ENCODE results near the gene MATN4. TPM values are rescaled to one million over a fixed set of nuclear protein-coding genes. Genes with fewer than 3 reads are reported as not detected.
A peak's percentile ranks its signal among the peaks of the same experiment; 100 is the strongest.

The MATN4 gene
- total RNA-seq, 1 donor from 2014 or later: 0.29 TPM

DNA sequence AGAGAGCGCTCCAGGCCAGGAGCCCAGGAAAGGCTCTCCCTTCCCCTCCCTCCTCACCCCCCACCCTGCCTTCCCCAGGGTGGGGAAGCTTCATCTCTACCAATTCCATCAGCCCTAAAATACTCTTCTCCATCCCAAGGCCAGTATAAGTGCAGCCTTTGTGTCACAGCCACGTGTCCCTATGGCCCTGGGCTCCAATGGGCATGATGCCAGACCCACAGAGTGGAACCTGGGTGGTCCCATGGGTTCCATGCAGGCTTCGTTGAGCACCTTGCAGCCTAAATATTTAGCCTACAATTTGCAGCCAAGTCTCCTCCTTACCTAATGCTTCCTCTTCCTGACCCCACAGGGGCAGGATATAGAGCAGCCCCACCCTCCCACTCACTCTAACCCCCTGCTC, 976 bp upstream of the MATN4 start:
- peaks cover 35% of the 10 kb centered on the region for H3K27me3 ChIP-seq

DNA sequence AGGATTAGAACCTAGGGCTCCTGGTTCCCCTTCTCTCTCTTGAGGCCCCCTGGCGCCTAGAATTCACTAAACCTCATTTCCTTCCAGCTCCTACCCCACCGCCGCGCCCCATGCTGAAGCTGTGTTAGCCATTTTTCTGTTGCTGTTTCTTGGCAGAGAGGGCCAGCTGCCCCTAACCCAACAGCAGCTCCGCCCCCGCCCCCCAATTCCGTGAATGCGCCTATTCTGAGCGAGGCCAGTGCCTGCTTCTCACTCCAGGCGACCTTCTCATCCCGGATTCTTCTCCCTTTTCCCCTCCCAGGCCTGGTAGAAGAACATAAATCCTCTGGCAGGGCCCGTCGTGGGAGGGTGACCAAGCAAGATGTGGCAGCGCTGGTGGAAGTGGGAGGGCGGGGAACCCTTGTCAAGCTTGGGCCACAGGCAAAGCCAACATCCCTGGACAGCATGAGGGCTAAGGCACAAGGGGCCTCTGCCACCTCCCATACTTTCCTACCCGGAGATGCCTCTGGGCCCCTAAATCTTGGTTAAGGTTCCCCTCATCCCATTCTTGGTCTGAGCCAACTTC, 941 bp downstream of the MATN4 start:
- Histone ChIP-seq H3K9me3 (no peaks in the 10 kb centered on the region), H3K36me3 (no peaks in the 10 kb centered on the region), H3K4me1 (no peaks in the 10 kb centered on the region), H3K4me3 (no peak overlapping the region), H3K27me3 (peaks cover 30% of the 10 kb centered on the region), H3K27ac (no peak overlapping the region)
- intact Hi-C loops (cut with DNase I): no loop called here
- ATAC-seq (no peak), DNase-seq (no peak)
- TF ChIP-seq, protein P1, sequence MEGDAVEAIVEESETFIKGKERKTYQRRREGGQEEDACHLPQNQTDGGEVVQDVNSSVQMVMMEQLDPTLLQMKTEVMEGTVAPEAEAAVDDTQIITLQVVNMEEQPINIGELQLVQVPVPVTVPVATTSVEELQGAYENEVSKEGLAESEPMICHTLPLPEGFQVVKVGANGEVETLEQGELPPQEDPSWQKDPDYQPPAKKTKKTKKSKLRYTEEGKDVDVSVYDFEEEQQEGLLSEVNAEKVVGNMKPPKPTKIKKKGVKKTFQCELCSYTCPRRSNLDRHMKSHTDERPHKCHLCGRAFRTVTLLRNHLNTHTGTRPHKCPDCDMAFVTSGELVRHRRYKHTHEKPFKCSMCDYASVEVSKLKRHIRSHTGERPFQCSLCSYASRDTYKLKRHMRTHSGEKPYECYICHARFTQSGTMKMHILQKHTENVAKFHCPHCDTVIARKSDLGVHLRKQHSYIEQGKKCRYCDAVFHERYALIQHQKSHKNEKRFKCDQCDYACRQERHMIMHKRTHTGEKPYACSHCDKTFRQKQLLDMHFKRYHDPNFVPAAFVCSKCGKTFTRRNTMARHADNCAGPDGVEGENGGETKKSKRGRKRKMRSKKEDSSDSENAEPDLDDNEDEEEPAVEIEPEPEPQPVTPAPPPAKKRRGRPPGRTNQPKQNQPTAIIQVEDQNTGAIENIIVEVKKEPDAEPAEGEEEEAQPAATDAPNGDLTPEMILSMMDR (IDR thresholded peaks at IDR 0.05): no peak

More for the DNA sequence above, 976 bp upstream of the MATN4 start:
- no peaks in the 10 kb centered on the region for H3K36me3 ChIP-seq
- intact Hi-C loops (cut with DNase I): no loop called here
- DNase-seq (no peak), ATAC-seq (no peak)
- no peaks in the 10 kb centered on the region for H3K9me3 ChIP-seq
- TF ChIP-seq, protein P1 (IDR thresholded peaks at IDR 0.05): no peak
- H3K27ac ChIP-seq: no peak overlapping the region
- no peaks in the 10 kb centered on the region for H3K4me1 ChIP-seq
- no peak overlapping the region for H3K4me3 ChIP-seq

DNA sequence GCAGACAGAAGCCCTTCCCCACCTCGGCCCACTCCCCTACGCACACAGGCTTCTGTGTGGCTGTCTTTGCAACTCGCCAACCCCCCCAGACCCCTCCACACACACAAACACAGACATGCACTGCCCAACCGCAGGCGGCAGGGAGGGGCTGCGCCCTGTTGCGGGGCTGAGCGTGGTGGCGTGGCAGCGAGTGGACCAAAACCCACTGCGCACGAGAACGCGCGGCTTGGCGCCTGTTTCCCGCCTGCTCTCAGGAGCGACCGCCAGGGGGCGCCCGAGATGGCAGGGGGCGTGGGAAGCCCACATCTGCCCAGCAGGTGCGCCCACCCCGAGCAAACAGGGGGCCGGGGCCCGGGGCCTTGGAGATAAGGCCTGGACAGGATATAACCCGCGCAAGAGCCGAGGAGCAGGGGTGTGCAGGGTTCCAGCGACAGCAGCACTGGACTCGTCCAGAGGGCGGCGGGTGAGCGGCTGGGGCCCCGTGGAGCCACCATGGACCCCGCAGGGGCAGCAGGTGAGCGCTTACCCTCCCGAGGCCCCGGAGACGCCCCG, 1.6 kb downstream of the MATN4 start, which contains the start of gene RBPJL:
TSS of gene RBPJL (plus strand) at position 410 of the 552 bp plus-strand sequence. CDS start at position 493, 83 bp downstream.
- ATAC-seq (peak; percentile 55), DNase-seq (no peak)
- Histone ChIP-seq H3K9me3 (no peaks in the 10 kb centered on the region), H3K4me3 (no peak within 1 kb of the TSS), H3K4me1 (no peaks in the 10 kb centered on the region), H3K36me3 (no peaks in the 10 kb centered on the region), H3K27me3 (peaks cover 23% of the 10 kb centered on the region), H3K27ac (no peak within 1 kb of the TSS)
- intact Hi-C loops (cut with DNase I): no loop called here
- TF ChIP-seq, protein P1 (IDR thresholded peaks at IDR 0.05): peak; percentile 82

DNA sequence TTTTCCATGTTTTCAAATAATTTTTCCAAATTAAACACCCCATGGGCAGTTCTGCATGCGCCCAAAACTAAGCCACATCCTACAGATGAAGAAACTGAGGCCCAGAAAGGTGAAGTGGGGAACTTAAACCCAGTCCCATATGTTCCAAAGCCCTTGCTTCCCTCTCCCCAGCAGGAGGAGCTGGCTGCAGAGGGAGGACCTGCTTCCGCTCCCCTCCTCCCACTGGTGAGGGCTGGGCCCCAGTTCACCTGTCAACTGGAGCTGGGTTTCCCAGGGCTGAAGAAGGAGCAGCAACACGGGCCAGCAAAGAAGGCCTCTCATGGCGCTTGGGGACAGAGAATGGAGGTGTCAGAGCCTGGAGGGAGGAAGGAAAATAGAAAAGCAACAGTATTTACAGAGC, 2.8 kb downstream of the MATN4 start:
- Histone ChIP-seq H3K27ac (no peak overlapping the region), H3K9me3 (no peaks in the 10 kb centered on the region), H3K27me3 (peaks cover 20% of the 10 kb centered on the region), H3K4me1 (no peaks in the 10 kb centered on the region), H3K36me3 (no peaks in the 10 kb centered on the region), H3K4me3 (no peak overlapping the region)
- TF ChIP-seq, protein P1 (IDR thresholded peaks at IDR 0.05): no peak
- no peak for ATAC-seq
- DNase-seq: no peak
- intact Hi-C loops (cut with DNase I): no loop called here

DNA sequence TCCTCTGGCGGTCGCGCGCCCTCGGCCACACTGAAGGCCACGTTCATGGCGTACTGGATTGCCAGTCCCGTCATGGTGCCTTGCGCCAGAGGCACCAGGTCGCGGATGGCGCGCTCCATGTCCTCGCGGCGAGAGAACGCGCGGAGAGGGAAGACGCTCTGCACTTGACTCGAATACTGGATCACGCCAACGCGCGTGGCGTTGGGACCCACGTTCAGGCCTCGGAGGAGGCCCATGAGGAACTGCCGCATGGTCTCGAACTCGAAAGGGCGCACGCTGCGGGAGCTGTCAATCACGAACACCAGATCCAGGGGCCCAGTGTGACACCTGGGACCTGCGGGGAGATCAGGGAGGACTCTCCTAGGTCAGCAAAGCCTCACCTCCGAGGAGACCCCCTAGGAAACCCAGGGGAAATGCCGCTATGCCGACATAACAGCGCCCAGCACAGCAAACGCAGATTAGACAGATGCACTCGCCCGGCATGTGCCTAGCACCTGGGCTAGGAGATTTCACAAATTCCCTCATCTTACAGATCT, 3.6 kb downstream of the MATN4 start:
- Histone ChIP-seq H3K4me1 (no peaks in the 10 kb centered on the region), H3K27ac (no peak overlapping the region), H3K9me3 (no peaks in the 10 kb centered on the region), H3K36me3 (no peaks in the 10 kb centered on the region), H3K27me3 (peaks cover 20% of the 10 kb centered on the region), H3K4me3 (no peak overlapping the region)
- TF ChIP-seq, protein P1 (IDR thresholded peaks at IDR 0.05): no peak
- no peak for ATAC-seq
- DNase-seq: no peak
- intact Hi-C loops (cut with DNase I): no loop called here

Data from upper lobe of right lung (tissue), 1 donor.